ENCODE data around the gene HRK. TPM values are rescaled to one million over a fixed set of nuclear protein-coding genes. Genes with fewer than 3 reads are reported as not detected.

The HRK gene
- total RNA-seq, 1 experiment from 2014 or later, result 3.5 TPM

DNA sequence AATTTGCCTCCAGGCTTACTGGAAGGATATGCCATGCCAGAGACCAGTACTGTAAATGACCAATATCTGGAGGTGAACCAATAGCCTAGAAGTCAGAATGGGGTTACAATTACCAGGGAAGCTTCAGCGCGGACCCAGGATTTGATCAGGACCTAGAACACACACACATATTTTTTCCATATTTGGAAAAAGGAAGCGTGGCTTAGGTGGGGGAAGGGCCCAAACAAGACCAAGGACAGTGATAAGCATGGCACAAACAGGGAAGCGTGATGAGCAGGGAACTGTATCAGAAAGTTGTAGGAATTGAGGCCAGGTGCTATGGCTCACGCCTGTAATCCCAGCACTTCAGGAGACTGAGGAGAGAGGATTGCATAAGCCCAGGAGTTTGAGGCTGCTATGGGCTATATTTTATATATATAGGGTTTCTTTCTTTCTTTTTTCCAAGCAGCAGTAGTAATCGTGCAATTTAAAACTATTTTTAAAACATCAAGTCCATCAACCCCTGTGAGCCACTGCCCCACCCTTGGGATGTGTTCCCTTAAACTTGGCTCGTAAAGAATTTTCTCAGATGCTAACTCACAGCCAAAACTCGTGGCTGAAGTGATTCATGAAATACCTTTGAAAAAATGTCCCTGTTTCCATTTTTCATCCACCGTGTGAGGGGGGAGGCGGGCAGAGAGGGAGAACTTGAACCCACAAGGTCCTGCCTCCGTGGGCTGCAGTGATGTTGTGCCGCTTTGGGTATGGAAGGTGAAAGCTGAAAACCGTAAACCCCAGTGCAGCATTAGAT lies 16.7 kb downstream of the HRK start (continued):
- TF ChIP-seq, protein P1, sequence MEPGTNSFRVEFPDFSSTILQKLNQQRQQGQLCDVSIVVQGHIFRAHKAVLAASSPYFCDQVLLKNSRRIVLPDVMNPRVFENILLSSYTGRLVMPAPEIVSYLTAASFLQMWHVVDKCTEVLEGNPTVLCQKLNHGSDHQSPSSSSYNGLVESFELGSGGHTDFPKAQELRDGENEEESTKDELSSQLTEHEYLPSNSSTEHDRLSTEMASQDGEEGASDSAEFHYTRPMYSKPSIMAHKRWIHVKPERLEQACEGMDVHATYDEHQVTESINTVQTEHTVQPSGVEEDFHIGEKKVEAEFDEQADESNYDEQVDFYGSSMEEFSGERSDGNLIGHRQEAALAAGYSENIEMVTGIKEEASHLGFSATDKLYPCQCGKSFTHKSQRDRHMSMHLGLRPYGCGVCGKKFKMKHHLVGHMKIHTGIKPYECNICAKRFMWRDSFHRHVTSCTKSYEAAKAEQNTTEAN (CRISPR knock-in tag; IDR thresholded peaks at IDR 0.05), result no peak
- TF ChIP-seq ZNF263 (CRISPR knock-in tag; IDR thresholded peaks at IDR 0.05; ENCODE audit: low read depth), result no peak

DNA sequence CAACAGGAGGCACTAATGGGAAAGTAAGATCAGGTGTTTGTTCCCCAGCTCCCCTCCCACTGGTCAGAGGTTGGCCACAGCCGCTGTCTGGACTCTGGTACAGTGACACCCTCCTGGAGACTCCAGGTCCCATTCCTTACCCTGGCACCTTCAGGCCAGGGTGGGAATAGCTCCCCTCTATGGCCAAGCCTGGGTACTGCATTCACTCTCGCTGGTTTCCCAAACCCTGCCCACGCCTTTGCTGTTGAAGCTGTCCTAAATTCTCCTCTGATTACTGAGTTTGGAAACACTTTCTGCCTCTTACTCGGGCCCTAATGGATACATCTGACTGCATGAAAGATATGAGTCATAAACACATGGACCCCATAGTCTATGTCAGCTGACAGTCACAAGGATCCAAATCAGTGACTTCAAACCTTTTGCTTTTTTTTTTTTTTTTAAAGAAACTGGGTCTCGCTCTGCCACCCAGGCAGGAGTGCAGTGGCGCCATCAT lies 17.9 kb downstream of the HRK start:
- H3K27me3 Mint-ChIP-seq (ENCODE audit: low read depth), result no peaks in the 10 kb centered on the region
- H3K4me1 Mint-ChIP-seq, result peaks cover 14% of the 10 kb centered on the region
- H3K4me3 Mint-ChIP-seq, result no peak overlapping the region
- POLR2A ChIA-PET, result no interaction called here
- DNase-seq (ENCODE audit: low spot score) (peak; percentile 79), ATAC-seq (peak; percentile 95)
- H3K36me3 Mint-ChIP-seq, result no peaks in the 10 kb centered on the region
- no peaks in the 10 kb centered on the region for H3K9me3 Mint-ChIP-seq
- TF ChIP-seq, protein P2, sequence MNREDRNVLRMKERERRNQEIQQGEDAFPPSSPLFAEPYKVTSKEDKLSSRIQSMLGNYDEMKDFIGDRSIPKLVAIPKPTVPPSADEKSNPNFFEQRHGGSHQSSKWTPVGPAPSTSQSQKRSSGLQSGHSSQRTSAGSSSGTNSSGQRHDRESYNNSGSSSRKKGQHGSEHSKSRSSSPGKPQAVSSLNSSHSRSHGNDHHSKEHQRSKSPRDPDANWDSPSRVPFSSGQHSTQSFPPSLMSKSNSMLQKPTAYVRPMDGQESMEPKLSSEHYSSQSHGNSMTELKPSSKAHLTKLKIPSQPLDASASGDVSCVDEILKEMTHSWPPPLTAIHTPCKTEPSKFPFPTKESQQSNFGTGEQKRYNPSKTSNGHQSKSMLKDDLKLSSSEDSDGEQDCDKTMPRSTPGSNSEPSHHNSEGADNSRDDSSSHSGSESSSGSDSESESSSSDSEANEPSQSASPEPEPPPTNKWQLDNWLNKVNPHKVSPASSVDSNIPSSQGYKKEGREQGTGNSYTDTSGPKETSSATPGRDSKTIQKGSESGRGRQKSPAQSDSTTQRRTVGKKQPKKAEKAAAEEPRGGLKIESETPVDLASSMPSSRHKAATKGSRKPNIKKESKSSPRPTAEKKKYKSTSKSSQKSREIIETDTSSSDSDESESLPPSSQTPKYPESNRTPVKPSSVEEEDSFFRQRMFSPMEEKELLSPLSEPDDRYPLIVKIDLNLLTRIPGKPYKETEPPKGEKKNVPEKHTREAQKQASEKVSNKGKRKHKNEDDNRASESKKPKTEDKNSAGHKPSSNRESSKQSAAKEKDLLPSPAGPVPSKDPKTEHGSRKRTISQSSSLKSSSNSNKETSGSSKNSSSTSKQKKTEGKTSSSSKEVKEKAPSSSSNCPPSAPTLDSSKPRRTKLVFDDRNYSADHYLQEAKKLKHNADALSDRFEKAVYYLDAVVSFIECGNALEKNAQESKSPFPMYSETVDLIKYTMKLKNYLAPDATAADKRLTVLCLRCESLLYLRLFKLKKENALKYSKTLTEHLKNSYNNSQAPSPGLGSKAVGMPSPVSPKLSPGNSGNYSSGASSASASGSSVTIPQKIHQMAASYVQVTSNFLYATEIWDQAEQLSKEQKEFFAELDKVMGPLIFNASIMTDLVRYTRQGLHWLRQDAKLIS (CRISPR knock-in tag; IDR thresholded peaks at IDR 0.05; ENCODE audit: borderline replicate concordance), result no peak
- TF ChIP-seq, protein P3, sequence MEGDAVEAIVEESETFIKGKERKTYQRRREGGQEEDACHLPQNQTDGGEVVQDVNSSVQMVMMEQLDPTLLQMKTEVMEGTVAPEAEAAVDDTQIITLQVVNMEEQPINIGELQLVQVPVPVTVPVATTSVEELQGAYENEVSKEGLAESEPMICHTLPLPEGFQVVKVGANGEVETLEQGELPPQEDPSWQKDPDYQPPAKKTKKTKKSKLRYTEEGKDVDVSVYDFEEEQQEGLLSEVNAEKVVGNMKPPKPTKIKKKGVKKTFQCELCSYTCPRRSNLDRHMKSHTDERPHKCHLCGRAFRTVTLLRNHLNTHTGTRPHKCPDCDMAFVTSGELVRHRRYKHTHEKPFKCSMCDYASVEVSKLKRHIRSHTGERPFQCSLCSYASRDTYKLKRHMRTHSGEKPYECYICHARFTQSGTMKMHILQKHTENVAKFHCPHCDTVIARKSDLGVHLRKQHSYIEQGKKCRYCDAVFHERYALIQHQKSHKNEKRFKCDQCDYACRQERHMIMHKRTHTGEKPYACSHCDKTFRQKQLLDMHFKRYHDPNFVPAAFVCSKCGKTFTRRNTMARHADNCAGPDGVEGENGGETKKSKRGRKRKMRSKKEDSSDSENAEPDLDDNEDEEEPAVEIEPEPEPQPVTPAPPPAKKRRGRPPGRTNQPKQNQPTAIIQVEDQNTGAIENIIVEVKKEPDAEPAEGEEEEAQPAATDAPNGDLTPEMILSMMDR (IDR thresholded peaks at IDR 0.05), result peak; percentile 90
- no peak for TF ChIP-seq SP1 (CRISPR knock-in tag; conservative IDR thresholded peaks at IDR 0.05)
- CTCF ChIA-PET, result interaction anchor here (0.6 to 1.9 kb wide), 71 partner anchors 9 to 587 kb away, joined by 3 to 57 read pairs (median 5); partner anchors contain the start of genes FBXW8, HRK and MED13L
- H3K27ac Mint-ChIP-seq, result no peak overlapping the region

DNA sequence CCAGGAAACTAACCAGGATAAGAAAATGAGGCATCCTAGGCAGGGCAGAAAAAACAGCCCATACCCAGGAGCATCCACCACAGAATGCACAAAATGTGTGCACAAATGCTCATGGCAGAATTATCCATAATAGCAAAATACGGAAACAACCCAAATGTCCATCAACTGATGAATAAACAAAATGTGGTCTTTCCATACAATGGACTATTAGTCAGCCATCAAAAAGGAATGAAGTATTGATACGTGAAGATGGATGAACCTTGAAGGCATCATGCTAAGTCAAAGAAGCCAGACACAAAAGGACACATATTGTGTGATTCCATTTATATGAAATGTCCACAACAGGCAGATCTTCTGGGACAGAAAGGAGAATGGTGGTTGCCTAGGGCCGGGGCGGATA lies 19.1 kb downstream of the HRK start:
- ATAC-seq (no peak), DNase-seq (ENCODE audit: low spot score) (no peak)
- no peak overlapping the region for H3K4me3 Mint-ChIP-seq
- no peak overlapping the region for H3K27ac Mint-ChIP-seq
- ChIA-PET POLR2A (no interaction called here), CTCF (interaction anchor here (1.6 to 1.9 kb wide), 4 partner anchors 13 to 257 kb away, joined by 3 to 57 read pairs (median 12); no protein-coding TSS in a partner anchor)
- no peaks in the 10 kb centered on the region for H3K27me3 Mint-ChIP-seq (ENCODE audit: low read depth)
- H3K9me3 Mint-ChIP-seq, result no peaks in the 10 kb centered on the region
- H3K36me3 Mint-ChIP-seq, result no peaks in the 10 kb centered on the region
- peaks cover 14% of the 10 kb centered on the region for H3K4me1 Mint-ChIP-seq
- TF ChIP-seq ZNF138 (CRISPR knock-in tag; conservative IDR thresholded peaks at IDR 0.05), result no peak
- TF ChIP-seq, protein P4, sequence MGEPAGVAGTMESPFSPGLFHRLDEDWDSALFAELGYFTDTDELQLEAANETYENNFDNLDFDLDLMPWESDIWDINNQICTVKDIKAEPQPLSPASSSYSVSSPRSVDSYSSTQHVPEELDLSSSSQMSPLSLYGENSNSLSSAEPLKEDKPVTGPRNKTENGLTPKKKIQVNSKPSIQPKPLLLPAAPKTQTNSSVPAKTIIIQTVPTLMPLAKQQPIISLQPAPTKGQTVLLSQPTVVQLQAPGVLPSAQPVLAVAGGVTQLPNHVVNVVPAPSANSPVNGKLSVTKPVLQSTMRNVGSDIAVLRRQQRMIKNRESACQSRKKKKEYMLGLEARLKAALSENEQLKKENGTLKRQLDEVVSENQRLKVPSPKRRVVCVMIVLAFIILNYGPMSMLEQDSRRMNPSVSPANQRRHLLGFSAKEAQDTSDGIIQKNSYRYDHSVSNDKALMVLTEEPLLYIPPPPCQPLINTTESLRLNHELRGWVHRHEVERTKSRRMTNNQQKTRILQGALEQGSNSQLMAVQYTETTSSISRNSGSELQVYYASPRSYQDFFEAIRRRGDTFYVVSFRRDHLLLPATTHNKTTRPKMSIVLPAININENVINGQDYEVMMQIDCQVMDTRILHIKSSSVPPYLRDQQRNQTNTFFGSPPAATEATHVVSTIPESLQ (CRISPR knock-in tag; IDR thresholded peaks at IDR 0.05), result no peak
- TF ChIP-seq, protein P5, sequence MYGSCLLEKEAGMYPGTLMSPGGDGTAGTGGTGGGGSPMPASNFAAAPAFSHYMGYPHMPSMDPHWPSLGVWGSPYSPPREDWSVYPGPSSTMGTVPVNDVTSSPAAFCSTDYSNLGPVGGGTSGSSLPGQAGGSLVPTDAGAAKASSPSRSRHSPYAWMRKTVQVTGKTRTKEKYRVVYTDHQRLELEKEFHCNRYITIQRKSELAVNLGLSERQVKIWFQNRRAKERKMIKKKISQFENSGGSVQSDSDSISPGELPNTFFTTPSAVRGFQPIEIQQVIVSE (CRISPR knock-in tag; IDR thresholded peaks at IDR 0.05; ENCODE audit: borderline replicate concordance), result no peak
- TF ChIP-seq CREB1 (CRISPR knock-in tag; IDR thresholded peaks at IDR 0.05), result no peak
- no peak for TF ChIP-seq NFYB (CRISPR knock-in tag; conservative IDR thresholded peaks at IDR 0.05; ENCODE audit: low read depth)
- TF ChIP-seq, protein P3 (IDR thresholded peaks at IDR 0.05), result no peak
- no peak for TF ChIP-seq JAZF1 (CRISPR knock-in tag; IDR thresholded peaks at IDR 0.05)
- TF ChIP-seq, protein P6, sequence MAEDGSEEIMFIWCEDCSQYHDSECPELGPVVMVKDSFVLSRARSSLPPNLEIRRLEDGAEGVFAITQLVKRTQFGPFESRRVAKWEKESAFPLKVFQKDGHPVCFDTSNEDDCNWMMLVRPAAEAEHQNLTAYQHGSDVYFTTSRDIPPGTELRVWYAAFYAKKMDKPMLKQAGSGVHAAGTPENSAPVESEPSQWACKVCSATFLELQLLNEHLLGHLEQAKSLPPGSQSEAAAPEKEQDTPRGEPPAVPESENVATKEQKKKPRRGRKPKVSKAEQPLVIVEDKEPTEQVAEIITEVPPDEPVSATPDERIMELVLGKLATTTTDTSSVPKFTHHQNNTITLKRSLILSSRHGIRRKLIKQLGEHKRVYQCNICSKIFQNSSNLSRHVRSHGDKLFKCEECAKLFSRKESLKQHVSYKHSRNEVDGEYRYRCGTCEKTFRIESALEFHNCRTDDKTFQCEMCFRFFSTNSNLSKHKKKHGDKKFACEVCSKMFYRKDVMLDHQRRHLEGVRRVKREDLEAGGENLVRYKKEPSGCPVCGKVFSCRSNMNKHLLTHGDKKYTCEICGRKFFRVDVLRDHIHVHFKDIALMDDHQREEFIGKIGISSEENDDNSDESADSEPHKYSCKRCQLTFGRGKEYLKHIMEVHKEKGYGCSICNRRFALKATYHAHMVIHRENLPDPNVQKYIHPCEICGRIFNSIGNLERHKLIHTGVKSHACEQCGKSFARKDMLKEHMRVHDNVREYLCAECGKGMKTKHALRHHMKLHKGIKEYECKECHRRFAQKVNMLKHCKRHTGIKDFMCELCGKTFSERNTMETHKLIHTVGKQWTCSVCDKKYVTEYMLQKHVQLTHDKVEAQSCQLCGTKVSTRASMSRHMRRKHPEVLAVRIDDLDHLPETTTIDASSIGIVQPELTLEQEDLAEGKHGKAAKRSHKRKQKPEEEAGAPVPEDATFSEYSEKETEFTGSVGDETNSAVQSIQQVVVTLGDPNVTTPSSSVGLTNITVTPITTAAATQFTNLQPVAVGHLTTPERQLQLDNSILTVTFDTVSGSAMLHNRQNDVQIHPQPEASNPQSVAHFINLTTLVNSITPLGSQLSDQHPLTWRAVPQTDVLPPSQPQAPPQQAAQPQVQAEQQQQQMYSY (CRISPR knock-in tag; IDR thresholded peaks at IDR 0.05), result no peak
- no peak for TF ChIP-seq RELA (CRISPR knock-in tag; IDR thresholded peaks at IDR 0.05; ENCODE audit: borderline replicate concordance)
- TF ChIP-seq NR2C2 (CRISPR knock-in tag; IDR thresholded peaks at IDR 0.05), result no peak
- no peak for TF ChIP-seq MXD4 (CRISPR knock-in tag; IDR thresholded peaks at IDR 0.05; ENCODE audit: borderline replicate concordance)
